HL-60 (cell line): ENCODE results near the gene P3H2.

ENCODE experiments used
- DNase-seq, 2 experiments: peaks; one replicate each; pipeline ENCODE4 v3.0.0-alpha.2; 2010 to 2020; ENCODE audit warnings: low read depth in 1 of 2, low spot score in 1 of 2
- H3K27ac ChIP-seq: fragments of 250-450 bp; sonication (Bioruptor Pico); replicated peaks from 2 replicates; pipeline ENCODE4 v1.5.1; 2020; ENCODE audit warnings: mild to moderate bottlenecking, moderate library complexity
- H3K27me3 ChIP-seq: fragments of 250-450 bp; sonication (Bioruptor Pico); 2 replicates; pipeline ENCODE4 v1.5.1; 2021; ENCODE audit warnings: mild to moderate bottlenecking, moderate library complexity; ENCODE audit not compliant: insufficient read depth, poor library complexity, severe bottlenecking
- H3K4me3 ChIP-seq: replicated peaks from 2 replicates; pipeline ENCODE4 v1.5.1; 2011; ENCODE audit warnings: mild to moderate bottlenecking, control low read depth, low read length; ENCODE audit not compliant: insufficient read depth
- GABPA ChIP-seq: IDR thresholded peaks from 2 replicates; pipeline ENCODE4 v1.6.1; 2012; ENCODE audit warnings: low read depth
- POLR2AphosphoS5 ChIP-seq: IDR thresholded peaks from 2 replicates; pipeline ENCODE4 v1.6.1; 2012; ENCODE audit warnings: low read depth
- REST ChIP-seq: IDR thresholded peaks from 2 replicates; pipeline ENCODE4 v1.6.1; 2012; ENCODE audit warnings: low read depth; ENCODE audit not compliant: insufficient replicate concordance
- SPI1 ChIP-seq: IDR thresholded peaks from 2 replicates; pipeline ENCODE4 v1.6.1; 2012; ENCODE audit warnings: low read depth, mild to moderate bottlenecking, borderline replicate concordance
- TF ChIP-seq, protein P1 (sequence below): IDR thresholded peaks from one replicate; pipeline ENCODE4 v1.5.1; 2011; ENCODE audit warnings: low read length, control low read depth, inconsistent platforms; ENCODE audit not compliant: insufficient read depth

P3H2 gene

DNA sequence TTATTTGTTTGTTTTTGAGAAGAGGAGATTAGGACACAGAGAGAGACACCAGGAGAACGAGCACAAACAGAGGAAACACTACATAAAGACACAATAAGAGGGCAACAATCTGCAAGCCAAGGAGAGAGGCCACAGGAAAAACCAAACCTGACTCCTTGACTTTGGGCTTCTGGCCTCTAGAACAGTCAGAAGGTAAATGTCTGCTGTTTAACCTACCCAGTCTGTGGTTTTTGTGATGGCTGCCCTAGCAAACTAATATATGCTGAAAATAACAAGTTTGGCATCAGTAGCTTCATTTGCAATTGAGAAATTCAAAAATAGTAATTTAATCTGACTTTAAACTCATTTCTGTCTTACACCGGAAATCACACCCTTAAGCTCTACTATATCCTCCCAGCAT, 110.2 kb downstream of the P3H2 start:
- no peak overlapping the region for H3K4me3 ChIP-seq
- no peak for TF ChIP-seq GABPA
- TF ChIP-seq, protein P1, sequence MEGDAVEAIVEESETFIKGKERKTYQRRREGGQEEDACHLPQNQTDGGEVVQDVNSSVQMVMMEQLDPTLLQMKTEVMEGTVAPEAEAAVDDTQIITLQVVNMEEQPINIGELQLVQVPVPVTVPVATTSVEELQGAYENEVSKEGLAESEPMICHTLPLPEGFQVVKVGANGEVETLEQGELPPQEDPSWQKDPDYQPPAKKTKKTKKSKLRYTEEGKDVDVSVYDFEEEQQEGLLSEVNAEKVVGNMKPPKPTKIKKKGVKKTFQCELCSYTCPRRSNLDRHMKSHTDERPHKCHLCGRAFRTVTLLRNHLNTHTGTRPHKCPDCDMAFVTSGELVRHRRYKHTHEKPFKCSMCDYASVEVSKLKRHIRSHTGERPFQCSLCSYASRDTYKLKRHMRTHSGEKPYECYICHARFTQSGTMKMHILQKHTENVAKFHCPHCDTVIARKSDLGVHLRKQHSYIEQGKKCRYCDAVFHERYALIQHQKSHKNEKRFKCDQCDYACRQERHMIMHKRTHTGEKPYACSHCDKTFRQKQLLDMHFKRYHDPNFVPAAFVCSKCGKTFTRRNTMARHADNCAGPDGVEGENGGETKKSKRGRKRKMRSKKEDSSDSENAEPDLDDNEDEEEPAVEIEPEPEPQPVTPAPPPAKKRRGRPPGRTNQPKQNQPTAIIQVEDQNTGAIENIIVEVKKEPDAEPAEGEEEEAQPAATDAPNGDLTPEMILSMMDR = no peak
- TF ChIP-seq REST = no peak
- TF ChIP-seq SPI1 = no peak
- no peak for TF ChIP-seq POLR2AphosphoS5
- no peak overlapping the region for H3K27ac ChIP-seq
- no peaks in the 10 kb centered on the region for H3K27me3 ChIP-seq
- DNase-seq = no peak

DNA sequence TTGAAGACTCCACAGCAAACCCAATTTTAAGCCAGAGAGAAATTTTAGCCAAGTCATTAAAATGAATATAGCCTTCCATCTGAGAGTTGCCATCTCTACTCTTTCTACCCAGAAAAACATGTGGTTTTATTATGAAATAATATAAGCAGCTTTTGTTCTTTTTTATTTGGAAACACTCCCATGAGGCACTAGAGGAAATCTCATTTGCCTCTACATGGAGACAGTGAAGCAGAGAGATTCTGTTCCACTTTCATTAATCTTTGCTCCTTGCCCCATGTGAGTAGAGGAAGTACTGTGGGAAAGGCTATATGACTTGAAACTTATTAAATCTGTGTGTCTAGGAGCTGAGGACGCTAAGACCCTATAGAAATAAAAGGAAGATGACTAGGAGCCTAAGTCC, 111.1 kb downstream of the P3H2 start:
- TF ChIP-seq REST (no peak), POLR2AphosphoS5 (no peak), SPI1 (no peak), GABPA (no peak)
- TF ChIP-seq, protein P1 = no peak
- H3K27me3 ChIP-seq = no peaks in the 10 kb centered on the region
- no peak for DNase-seq
- no peak overlapping the region for H3K27ac ChIP-seq
- no peak overlapping the region for H3K4me3 ChIP-seq

DNA sequence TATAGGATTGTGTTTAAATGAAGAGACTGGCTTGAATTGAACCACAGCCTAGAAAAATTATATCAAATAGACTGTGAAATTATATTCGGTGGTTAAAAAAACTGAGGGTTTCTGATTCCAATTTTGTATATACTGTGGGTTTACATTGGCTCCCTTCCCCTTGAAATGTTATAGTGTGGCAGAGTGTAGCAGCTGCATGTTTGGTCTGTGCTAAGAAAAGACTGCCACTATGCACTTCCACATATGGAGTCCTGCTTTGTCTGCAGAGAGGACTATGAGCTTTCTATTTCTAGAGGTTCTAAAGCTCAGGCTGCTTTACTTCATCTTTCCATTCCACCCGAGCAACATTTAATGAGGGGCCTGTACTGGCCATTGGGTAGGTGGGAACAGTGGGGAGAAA, 112.3 kb downstream of the P3H2 start:
- Histone ChIP-seq H3K27me3 (no peaks in the 10 kb centered on the region), H3K4me3 (no peak overlapping the region), H3K27ac (no peak overlapping the region)
- DNase-seq = no peak
- TF ChIP-seq, protein P1 = no peak
- TF ChIP-seq GABPA = no peak
- no peak for TF ChIP-seq SPI1
- no peak for TF ChIP-seq REST
- TF ChIP-seq POLR2AphosphoS5 = no peak
